ENCODE data around the gene ITPR2.
"Not testable (repeated sequence)": the region's sequence is repeated elsewhere in the genome, so short reads cannot be mapped to it uniquely, and the experiment has no call there.

The ITPR2 gene

DNA sequence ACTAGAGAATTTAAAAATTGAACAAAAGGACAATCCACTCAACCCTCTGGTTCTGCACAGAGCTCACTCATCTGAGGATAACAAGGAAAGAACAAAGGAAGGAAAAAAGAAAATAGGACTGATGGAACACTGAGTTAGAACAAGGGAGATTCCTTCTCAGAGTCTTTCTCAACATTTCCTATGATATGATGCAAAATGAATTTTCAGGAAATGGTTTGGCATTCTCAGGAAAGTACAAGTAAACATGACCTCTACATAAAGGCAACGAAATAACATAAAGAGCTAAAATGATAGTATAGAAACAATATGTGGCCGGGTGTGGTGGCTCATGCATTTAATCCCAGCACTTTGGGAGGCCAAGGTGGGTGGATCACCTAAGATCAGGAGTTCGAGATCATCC, 135.8 kb downstream of the ITPR2 start:
- no peak for DNase-seq

DNA sequence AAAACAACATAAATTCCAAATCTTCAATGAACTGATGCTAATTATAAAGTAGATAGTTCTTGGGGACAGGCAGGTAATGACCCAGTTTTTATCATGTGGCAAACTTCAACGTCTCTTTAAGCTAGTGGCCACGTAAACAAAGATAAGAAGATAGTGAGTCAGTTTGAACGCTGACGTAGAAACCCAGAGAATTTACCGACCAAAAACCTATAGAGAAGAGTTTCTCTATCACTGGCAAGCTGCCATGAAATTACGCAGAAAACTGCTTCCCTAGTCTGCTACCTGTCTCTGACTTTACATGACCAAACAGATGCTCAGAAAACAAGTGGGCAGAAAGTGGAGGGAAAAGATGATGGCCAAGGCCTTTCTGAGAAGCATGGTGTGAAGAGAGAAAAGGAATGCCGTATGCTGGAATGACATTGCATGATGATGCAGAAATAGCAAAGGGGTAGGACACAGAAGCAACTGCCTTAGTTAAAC, 136.3 kb downstream of the ITPR2 start:
- no peak for DNase-seq

DNA sequence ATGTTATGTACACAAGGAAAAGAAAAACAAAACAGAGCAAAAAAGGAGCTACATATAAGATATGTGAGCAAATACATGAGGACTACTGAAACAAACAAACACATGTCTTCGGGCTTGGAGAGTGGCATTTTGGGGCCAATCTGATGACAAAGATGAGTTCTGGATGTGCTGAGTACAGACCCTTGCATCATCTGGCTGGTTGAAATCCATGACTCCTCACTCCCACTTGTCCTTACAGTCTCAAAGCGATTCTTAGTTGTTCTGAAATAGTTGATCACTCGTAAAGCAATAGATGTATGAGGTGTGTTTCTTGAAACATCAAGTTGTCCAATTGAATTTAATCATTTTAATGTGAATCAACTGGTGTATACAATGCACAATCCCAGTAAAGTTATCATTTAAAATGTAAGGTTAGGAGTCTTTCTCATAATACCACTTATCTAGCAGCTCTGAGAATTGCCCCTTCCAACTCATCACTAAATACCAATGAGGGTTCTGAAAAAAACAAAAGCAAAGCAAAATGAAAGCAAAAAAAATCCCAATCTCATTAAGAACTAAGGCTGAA, 136.9 kb downstream of the ITPR2 start:
- no peak for DNase-seq

DNA sequence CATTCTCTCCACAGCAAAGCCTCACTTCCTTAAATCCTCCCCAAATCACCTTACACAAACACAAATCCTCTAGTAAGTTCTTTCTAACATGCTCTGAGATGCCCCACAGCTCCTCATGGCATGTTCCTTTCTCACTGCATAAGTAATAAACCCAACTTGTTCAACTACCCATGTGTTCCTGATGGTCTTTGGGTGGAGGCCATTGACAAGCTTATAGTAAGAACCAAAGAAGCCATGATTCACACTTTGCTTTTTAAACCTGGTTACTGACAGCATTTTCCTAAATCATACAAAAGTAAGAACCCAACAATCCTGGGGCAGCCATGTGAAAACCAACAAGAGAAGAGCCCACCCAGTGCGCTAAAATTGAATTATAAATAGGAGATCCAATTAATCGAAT, 138.6 kb downstream of the ITPR2 start:
- no peak for DNase-seq

DNA sequence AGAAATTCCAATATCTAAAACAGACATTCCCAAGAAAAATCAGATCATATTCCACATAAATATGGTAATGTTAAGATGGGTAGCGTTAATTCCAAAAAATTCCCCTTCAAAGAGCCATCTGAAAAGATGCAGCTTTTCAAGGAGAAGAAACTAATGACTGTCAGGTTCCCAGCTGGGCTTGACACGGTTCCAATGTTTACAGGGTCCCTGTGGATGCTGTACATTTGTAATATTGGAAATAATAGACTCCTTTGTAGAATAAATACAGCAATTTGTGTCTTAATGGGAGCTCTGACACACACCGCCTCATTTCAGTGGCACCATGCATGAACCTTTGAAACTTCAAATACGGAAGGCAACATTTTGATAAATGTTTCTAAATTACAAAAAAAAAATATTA, 140.6 kb downstream of the ITPR2 start:
- peak; percentile 9 for DNase-seq

DNA sequence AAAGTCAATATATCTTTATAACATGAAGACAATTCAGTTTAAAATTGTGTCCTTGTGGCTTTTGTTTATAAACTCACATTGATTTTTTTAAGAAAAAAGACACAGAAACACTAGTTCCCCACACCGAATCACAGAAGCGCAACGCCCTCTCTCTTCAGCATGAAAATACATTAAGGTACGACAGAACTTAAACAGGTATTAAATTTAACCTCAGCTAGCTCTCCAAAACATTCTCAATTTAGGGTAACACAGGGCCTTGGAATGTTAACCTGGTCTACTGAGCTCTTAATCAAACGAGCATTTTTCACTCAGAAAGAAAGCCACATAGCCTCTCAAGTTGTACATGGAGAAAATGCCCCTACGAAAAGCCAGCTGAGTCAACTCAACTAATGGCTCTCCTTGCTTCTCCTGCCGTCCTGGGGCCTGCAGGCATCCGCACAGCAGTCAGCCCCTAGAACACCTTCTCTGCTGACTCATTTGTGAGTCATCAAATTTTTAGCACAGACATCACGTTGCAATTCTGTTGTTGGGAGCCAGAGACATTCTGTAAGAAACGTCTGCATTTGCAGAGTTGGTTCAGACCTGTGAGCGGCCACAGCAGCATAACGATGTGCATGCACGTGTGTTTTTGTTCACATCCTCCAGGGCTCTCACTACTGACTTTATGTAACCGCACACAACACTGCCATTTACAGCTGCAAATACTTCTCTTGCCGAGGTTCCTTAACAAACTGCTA, 141.6 kb downstream of the ITPR2 start:
- DNase-seq: peak; percentile 7

DNA sequence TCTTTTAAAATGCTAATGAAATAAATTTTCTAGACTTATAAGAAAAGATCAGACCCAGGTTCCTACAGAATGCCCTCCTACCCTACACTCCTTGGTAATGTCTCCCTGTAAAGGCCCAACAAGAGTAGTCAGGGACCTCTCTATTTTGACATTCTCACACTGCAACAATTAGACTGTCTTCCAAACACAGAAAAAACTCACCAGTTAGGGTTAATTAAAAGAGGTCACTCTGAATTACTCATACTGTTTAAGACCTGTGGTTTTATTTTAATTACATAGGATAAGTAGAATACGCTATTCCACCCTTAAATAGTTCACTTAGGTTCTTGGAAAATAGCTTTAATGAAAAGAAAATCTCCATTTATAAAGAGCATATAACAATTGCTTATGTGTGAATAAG, 142.4 kb downstream of the ITPR2 start:
- DNase-seq: no peak

DNA sequence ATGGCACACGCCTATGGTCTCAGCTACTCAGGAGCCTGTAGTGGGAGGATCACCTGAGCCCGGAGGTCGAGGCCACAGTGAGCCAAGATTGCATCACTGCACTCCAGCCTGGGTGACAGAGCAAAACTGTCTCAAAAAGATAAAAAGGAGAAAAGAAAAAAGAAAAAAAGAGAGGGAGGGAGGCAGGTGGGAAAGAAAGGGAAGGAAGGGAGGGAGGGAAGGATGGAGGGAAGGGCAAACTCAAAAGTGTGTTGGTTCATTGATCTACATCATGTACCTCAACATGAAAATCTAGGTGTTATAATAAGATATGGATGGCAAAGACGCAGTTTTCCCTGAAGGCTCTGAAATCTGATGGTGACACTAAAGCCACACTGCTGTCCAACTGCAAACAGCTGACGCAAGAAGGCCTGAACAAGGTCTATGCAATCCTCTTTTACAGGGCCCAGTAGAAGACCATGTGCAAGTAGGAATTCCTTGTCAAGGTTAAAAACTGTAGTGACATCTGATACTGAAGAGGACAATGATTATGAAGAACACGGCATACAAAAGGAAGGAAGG, 143.6 kb downstream of the ITPR2 start:
- no peak for DNase-seq

DNA sequence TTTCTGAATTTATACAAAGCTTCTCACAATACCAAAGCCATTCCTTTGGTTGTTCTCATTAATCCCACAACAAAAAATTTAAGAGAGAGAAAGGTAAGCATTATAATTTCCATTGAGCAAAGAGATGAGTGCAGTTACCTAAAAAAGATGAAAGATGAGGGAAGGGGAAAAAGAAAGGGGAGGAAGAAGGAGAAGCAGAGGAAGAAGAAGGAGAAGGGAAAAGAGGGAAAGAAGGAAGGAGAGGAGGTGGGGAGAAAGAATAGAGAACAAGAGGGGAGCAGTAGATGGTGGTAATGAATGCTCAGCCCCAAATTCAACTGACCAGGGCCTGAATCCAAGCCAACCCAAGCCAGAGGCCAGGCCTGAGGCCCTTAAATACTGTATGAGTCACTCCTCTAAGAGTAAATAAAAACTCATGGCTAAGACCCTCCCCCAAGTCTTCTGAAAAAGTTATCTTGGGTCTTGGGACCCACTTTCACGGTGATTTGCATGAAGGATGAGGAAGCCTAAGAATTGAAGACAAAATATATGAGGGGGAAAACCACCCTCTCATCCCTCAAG, 144.6 kb downstream of the ITPR2 start:
- DNase-seq: no peak

DNA sequence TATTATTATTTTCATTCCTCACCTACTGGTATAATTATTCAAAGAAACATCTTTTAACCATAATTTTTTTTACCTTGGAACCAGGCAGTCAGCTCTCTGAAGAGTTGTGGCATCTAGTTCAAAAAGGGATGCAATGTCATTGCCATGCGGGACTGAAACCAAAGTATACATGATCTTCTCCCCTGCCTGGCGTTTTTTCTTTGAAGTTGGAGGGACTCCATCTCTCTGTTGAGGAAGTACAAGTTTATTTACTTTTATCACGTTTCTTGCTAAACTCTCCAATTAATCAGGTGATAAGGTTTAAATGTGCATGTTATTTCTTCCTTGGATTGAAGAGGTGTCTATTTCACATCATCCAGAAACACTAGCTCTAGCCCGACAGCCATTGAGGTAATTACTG, 146.6 kb downstream of the ITPR2 start:
- DNase-seq: no peak

DNA sequence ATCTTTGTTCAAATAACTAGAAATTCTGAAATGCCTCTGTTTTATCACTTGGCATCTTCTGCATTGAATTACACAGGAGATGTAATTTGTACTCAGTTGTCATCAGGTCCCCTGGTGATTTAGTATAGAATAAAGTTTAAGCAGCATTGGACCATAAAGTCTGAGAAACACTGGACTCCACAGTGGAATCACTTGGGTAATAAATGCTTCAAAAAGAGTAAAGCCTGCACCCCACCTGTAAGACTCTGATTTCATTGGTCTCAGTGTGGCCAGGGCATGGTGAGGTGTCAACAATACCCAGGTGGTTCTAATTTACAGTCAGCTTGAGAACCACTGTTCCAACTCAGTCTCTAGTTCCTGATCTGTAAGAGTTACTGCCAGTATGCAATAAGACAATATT, 148.9 kb downstream of the ITPR2 start:
- DNase-seq: no peak

DNA sequence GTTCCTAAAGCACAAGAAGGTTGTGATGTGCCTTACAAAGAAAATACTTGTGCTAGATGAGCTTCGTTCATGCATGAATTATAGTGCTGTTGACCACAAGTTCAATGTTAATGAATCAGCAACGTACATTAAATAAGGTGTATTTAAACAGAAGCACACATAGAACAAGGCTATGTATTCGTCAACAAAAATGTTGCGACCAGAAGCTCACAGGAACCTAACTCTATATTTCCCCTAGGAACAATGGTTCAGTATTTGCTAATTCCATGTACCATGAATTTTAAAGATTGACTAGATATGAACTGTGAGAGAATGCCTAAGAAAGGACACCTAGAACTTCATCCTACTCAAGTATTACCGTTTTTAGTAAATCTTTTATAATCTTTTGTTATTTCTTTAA, 149.6 kb downstream of the ITPR2 start:
- no peak for DNase-seq

DNA sequence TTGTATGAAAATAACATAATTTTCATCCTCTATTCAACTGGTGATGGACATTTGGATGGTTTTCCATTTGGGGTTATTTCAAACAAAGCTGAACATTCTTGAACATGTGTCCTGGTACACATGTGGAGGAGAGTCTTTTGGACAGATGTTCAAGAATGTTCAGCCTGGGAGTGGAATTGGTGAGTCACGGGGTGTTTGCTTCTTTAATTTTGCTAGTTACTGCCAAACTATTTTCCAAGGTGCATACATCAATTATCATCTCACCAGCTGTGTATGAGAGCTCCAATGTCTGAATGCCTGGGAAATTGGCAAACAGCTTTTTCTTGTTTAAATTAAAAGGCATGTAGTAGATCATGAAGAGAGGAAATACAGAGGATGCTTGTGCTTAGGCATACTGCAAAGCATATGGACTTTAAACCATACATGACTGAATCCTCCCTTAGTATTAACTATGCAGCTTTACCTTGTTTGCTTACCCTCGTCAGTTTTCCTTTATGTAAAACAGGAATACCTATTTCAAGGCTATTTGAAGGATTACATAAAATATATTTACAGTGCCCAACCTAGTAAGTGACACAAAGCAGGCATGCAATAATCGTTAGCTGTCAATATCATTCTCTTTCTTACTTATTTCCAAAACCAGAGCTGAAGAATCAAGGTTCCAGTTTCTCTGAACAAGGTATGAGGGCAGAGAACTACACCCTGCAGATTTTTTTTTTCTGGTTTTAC, 152.1 kb downstream of the ITPR2 start:
- DNase-seq: no peak

DNA sequence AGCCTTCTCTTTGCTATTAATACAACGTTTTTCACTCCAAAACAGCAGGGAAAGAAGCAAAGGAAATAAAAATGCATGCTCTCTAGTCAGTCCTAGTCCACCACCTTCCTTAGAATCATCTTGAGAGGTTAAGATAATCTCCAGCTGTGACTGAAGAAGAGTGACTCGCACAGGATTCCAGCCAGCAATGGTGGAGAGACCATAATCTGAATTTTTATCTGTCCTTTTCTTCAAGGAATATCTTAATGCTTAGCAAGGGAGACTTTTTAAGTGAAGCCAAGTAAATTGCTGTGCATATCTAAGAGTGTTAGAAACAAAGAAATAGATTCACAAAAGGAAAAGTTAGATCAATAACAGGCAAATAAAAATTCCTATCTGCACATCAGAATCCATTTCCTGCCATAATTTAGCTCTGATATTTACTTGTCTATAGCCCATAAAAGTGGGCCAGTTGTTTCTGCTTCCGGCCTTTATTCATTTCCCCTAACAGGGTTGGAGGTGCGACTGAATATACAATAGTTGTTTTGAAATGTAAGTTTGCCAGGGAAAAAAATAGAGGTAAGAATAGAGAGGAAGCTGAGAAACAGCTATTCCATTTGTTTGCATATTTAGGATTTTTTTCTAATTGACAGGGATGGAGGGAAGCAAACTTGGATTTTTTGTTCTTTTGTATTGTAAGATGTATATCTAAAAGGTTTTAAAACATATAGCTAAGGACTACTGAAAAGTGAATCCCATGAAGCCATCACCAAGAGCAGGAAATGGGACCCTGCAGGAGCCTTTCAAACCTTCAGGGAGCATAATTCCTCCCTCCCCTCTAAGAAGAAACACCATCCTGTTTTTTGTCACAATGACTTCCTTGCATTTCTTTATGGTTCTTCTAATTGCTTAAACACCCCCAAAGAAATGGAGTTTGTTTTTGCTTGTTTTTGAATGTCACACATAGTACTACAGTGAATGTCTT, 154.0 kb downstream of the ITPR2 start:
- DNase-seq: no peak

DNA sequence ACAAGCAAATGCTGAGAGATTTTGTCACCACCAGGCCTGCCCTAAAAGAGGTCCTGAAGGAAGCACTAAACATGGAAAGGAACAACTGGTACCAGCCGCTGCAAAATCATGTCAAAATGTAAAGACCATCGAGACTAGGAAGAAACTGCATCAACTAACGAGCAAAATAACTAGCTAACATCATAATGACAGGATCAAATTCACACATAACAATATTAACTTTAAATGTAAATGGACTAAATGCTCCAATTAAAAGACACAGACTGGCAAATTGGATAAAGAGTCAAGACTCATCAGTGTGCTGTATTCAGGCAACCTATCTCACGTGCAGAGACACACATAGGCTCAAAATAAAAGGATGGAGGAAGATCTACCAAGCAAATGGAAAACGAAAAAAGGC, 161.5 kb downstream of the ITPR2 start:
- DNase-seq: not testable (repeated sequence)

DNA sequence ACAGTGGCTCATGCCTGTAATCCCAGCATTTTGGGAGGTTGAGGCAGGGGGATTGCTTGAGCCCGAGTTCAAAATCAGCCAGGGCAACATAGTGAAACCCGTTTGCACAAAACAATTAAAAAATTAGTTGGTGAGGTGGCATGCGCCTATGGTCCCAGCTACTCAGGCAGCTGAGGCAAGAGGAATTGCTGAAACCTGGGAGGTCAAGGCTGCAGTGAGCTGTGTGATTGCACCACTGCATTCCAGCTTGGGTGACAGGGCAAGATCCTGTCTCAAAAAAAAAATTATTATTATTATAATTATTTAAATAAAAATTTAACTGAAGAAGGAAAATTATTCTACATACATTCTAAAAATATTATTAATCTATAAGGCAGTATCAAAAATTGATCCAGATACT, 164.1 kb downstream of the ITPR2 start:
- no peak for DNase-seq

DNA sequence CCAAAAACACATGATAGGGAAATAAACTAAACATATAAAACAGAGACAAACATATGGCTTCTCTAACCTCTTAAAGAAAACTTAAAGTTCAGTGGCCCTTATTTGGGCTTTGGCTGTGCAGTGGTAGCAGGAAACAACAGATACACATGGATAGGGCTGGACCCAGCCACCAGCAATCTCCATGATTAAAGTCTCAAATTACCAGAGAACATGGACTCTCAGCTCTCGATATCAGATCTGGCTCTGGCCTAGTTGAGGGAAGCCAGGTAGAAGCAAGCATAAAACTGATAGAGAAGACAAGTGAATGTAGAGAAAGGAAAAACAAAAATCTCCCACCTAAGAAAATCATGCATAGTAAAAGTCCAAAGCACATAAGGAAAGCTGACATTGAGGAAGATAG, 164.8 kb downstream of the ITPR2 start:
- no peak for DNase-seq

DNA sequence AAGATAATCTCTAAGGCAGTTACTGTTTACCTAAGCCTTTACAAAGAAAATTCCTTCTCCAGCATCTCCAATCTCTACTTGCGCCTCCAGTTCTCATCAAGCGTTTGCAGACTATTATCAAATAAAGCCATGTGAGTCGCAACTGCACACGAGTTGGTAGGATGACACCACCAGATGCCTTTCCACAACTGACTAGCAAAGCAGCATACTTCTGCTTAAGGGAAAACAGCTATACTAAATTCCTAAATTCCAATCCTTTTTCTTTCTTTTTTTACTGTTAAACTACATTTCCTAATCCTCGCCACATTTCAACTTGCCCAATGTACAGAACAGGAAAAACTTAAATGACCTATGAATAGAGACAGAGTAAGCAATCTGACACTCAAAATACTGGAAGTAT, 166.7 kb downstream of the ITPR2 start:
- DNase-seq: no peak

DNA sequence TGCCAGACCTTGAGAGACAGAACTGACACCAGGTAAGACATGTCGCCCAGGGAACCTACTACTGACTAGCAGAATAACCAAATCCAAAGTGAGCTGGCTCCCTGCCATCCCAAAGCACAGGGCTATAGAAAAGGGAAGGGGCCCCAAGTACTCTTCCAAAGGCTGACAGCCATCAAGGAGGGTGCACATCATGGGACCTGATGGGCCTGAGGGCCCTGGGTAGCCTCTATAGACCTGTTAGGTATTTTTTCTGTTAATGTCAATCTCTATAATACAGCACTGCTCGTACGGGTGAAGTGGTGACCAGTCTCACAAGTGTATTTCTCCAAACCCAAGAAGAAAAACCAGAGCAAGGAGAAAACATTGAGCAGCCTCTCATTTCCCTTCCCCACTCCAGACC, 171.6 kb downstream of the ITPR2 start:
- no peak for DNase-seq

DNA sequence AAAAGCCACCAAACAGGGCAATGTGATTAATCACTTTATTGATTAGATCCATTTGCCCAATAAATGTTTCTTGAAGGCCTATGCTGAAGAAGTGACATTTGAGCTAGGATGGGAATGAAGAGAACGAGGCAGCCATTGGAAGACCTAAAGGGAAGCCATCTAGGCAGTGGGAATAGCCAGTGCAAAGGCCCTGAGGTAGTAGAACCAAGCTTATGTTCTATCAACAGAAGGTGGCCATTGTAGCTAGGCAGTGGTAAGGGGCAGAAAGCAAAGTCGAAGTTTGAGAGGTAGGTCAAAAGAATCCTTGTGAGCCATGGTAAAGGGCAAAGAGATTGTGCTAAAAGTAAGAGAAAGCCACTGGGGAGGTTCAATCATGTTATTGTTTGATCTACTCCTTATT, 173.1 kb downstream of the ITPR2 start:
- DNase-seq: no peak

DNA sequence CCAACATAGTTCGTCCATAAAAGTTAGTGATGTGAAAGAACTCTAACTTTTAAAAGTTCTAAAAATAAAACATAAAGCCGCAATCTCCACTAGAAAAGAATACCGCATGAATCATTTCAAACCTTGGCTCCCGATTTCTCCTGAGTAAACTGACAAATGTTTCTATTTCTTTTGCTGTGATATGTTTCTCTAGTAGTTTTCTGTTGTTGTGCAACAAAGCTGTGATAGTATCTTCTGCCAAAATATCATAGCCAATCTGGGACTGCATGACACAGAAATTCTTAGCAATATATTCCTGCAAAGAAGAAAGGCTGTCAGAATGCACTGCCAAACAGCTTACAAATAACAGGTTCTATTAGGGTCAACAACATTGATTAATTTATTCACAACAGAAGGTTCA, 174.0 kb downstream of the ITPR2 start:
- DNase-seq: no peak

DNA sequence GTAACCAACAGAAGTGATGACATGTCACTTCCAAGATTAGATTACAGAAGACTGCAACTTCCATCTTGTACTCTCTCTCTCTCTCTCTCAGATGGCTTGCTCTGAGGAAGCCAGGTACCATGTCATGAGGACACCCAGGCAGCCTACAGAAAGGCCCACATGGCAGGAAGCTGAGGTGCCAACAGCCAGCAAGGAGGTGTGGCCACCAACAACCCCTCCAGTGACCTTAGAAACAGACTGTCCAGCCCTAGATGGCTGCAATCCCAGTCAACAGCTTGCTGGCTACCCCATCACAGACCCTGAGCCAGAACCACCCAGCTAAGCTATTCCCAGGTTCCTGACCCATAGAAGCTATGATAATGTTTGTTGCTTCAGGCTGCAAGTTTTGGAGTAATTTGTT, 178.4 kb downstream of the ITPR2 start:
- DNase-seq: no peak
